Endothelial cell (in vitro differentiated cells): Measurements from ENCODE around the gene INAFM2. TPM values are rescaled to one million over a fixed set of nuclear protein-coding genes. Genes with fewer than 3 reads are reported as not detected.
A peak's percentile ranks its signal among the peaks of the same experiment; 100 is the strongest.

Experiments
- DNase-seq: peaks from one replicate; pipeline ENCODE4 v3.0.0; 2021; ENCODE audit warnings: low spot score
- H3K27ac Mint-ChIP-seq: one replicate; pipeline ENCODE4 v1.8.0; 2021; ENCODE audit warnings: mixed read lengths, inconsistent platforms; ENCODE audit not compliant: unreplicated experiment
- H3K27me3 Mint-ChIP-seq: one replicate; pipeline ENCODE4 v1.8.0; 2021; ENCODE audit warnings: mild to moderate bottlenecking, moderate library complexity, mixed read lengths, inconsistent platforms; ENCODE audit not compliant: unreplicated experiment
- H3K36me3 Mint-ChIP-seq: one replicate; pipeline ENCODE4 v1.8.0; 2021; ENCODE audit warnings: mild to moderate bottlenecking, low read depth, mixed read lengths, inconsistent platforms; ENCODE audit not compliant: unreplicated experiment
- H3K4me1 Mint-ChIP-seq: one replicate; pipeline ENCODE4 v1.8.0; 2021; ENCODE audit warnings: mild to moderate bottlenecking, mixed read lengths, inconsistent platforms; ENCODE audit not compliant: unreplicated experiment
- H3K4me3 Mint-ChIP-seq: one replicate; pipeline ENCODE4 v1.8.0; 2021; ENCODE audit warnings: mild to moderate bottlenecking, mixed read lengths, inconsistent platforms; ENCODE audit not compliant: unreplicated experiment
- H3K9me3 Mint-ChIP-seq: one replicate; pipeline ENCODE4 v1.8.0; 2021; ENCODE audit warnings: mixed read lengths, inconsistent platforms; ENCODE audit not compliant: unreplicated experiment
- CTCF ChIP-seq: fragments of 200-600 bp; sonication (generic); IDR thresholded peaks from one replicate; pipeline ENCODE4 v1.5.0; 2021; ENCODE audit warnings: antibody characterized with exemption; ENCODE audit not compliant: unreplicated experiment
- total RNA-seq: library from RNA; stranded (reverse); fragmentation: NEBNext Ultra II Directional; extraction: Animal tissue kit (Norgen Biotek cat#: 25700); gene quantifications from one replicate; pipeline ENCODE4 v1.2.1, GENCODE V29; 2021; ENCODE audit not compliant: unreplicated experiment

INAFM2 gene
- total RNA-seq, 1 donor from 2014 or later: 17.7 TPM

- DNase-seq: no peak
- H3K27me3 Mint-ChIP-seq: peaks cover 33% of the 10 kb centered on the region
- no peak overlapping the region for H3K4me3 Mint-ChIP-seq
- TF ChIP-seq CTCF: no peak
- H3K36me3 Mint-ChIP-seq: peaks cover 7% of the 10 kb centered on the region
- peaks cover 13% of the 10 kb centered on the region for H3K4me1 Mint-ChIP-seq
- H3K9me3 Mint-ChIP-seq: no peaks in the 10 kb centered on the region
- peak overlapping the region; percentile 24 for H3K27ac Mint-ChIP-seq
These were observed 39.7 kb upstream of the INAFM2 start for GRCh38 chr15:40283615-40284300.

GRCh38 chr15:40285151-40285550 is 38.3 kb upstream of the INAFM2 start:
- H3K9me3 Mint-ChIP-seq: no peaks in the 10 kb centered on the region
- no peak for TF ChIP-seq CTCF
- no peak overlapping the region for H3K4me3 Mint-ChIP-seq

GRCh38 chr15:40285554-40286011 is 37.9 kb upstream of the INAFM2 start:
- TF ChIP-seq CTCF: no peak
- no peak for DNase-seq
- Mint-ChIP-seq H3K9me3 (no peaks in the 10 kb centered on the region), H3K4me1 (peaks cover 10% of the 10 kb centered on the region), H3K27ac (no peak overlapping the region), H3K4me3 (no peak overlapping the region), H3K36me3 (peaks cover 7% of the 10 kb centered on the region), H3K27me3 (peaks cover 27% of the 10 kb centered on the region)

More at GRCh38 chr15:40285151-40285550, 38.3 kb upstream of the INAFM2 start:
- H3K27ac Mint-ChIP-seq: no peak overlapping the region
- peaks cover 7% of the 10 kb centered on the region for H3K36me3 Mint-ChIP-seq
- H3K27me3 Mint-ChIP-seq: peaks cover 31% of the 10 kb centered on the region
- peaks cover 8% of the 10 kb centered on the region for H3K4me1 Mint-ChIP-seq
- no peak for DNase-seq

- peaks cover 7% of the 10 kb centered on the region for H3K36me3 Mint-ChIP-seq
- no peak overlapping the region for H3K4me3 Mint-ChIP-seq
- H3K27me3 Mint-ChIP-seq: peaks cover 22% of the 10 kb centered on the region
- H3K4me1 Mint-ChIP-seq: peaks cover 9% of the 10 kb centered on the region
- TF ChIP-seq CTCF: no peak
- no peak overlapping the region for H3K27ac Mint-ChIP-seq
- DNase-seq: no peak
- H3K9me3 Mint-ChIP-seq: no peaks in the 10 kb centered on the region
These were observed 37.4 kb upstream of the INAFM2 start for GRCh38 chr15:40286061-40286532.

GRCh38 chr15:40286794-40287193 is 36.7 kb upstream of the INAFM2 start:
- peaks cover 7% of the 10 kb centered on the region for H3K36me3 Mint-ChIP-seq
- peaks cover 20% of the 10 kb centered on the region for H3K27me3 Mint-ChIP-seq
- H3K4me1 Mint-ChIP-seq: peaks cover 7% of the 10 kb centered on the region
- H3K9me3 Mint-ChIP-seq: no peaks in the 10 kb centered on the region
- no peak overlapping the region for H3K4me3 Mint-ChIP-seq
- TF ChIP-seq CTCF: no peak
- DNase-seq: no peak
- no peak overlapping the region for H3K27ac Mint-ChIP-seq
